RWPE1 (cell line): ENCODE data around the gene PRICKLE2.

ENCODE experiments used
- CTCF ChIA-PET: fragments of 350-600 bp; sonication (Branson Sonifier 250); formaldehyde crosslinking; extraction: SDS; loops from one replicate; lab custom pipeline; 2021; lab: Yijun Ruan, JAX
- POLR2A ChIA-PET: fragments of 400-600 bp; formaldehyde crosslinking; extraction: SDS; loops from one replicate; lab custom pipeline; 2020; ENCODE audit warnings: antibody characterized with exemption; ENCODE audit not compliant: low non-redundant PET; lab: Yijun Ruan, JAX
- DNase-seq: peaks from one replicate; pipeline ENCODE4 v3.0.0; 2012; ENCODE audit warnings: low spot score
- H3K27ac ChIP-seq: fragments of 450-650 bp; 2 replicates; pipeline ENCODE4 v1.5.1; 2017
- CTCF ChIP-seq: fragments of 450-650 bp; conservative IDR thresholded peaks from 2 replicates; pipeline ENCODE4 v1.5.1; 2017; ENCODE audit warnings: low read depth, mild to moderate bottlenecking

The PRICKLE2 gene

GRCh38 chr3:64107190-64107589, 118.1 kb downstream of the PRICKLE2 start:
- no peak overlapping the region for H3K27ac ChIP-seq
- DNase-seq = no peak
- CTCF ChIA-PET = no interaction called here

GRCh38 chr3:64105816-64106215, 119.5 kb downstream of the PRICKLE2 start:
- POLR2A ChIA-PET = no interaction called here
- DNase-seq = no peak

More at GRCh38 chr3:64107190-64107589, 118.1 kb downstream of the PRICKLE2 start:
- POLR2A ChIA-PET = no interaction called here
- no peak for TF ChIP-seq CTCF

GRCh38 chr3:64104691-64105111, 120.6 kb downstream of the PRICKLE2 start:
- no peak overlapping the region for H3K27ac ChIP-seq
- ChIA-PET CTCF (no interaction called here), POLR2A (interaction anchor here (1.1 kb wide), 1 partner anchor 13 kb away, joined by 3 read pairs; no protein-coding TSS in a partner anchor)
- TF ChIP-seq CTCF = no peak
- peak; percentile 69 for DNase-seq

More at GRCh38 chr3:64105816-64106215, 119.5 kb downstream of the PRICKLE2 start:
- H3K27ac ChIP-seq = no peak overlapping the region
- no peak for TF ChIP-seq CTCF
- CTCF ChIA-PET = interaction anchor here (0.5 kb wide), 1 partner anchor 506 kb away, joined by 3 read pairs; no protein-coding TSS in a partner anchor

GRCh38 chr3:64104006-64104405, 121.3 kb downstream of the PRICKLE2 start:
- POLR2A ChIA-PET = interaction anchor here (1.1 kb wide), 1 partner anchor 13 kb away, joined by 3 read pairs; no protein-coding TSS in a partner anchor
- no peak for TF ChIP-seq CTCF
- CTCF ChIA-PET = no interaction called here
- DNase-seq = no peak
- H3K27ac ChIP-seq = no peak overlapping the region

GRCh38 chr3:64103131-64103530, 122.1 kb downstream of the PRICKLE2 start:
- ChIA-PET POLR2A (no interaction called here), CTCF (no interaction called here)
- no peak for DNase-seq
- no peak overlapping the region for H3K27ac ChIP-seq
- TF ChIP-seq CTCF = no peak

GRCh38 chr3:64102147-64102546, 123.1 kb downstream of the PRICKLE2 start:
- CTCF ChIA-PET = no interaction called here
- H3K27ac ChIP-seq = no peak overlapping the region
- no peak for DNase-seq
- POLR2A ChIA-PET = no interaction called here
- no peak for TF ChIP-seq CTCF
